K562 (cell line): Measurements from ENCODE around the gene MVB12B. TPM values are rescaled to one million over a fixed set of nuclear protein-coding genes. Genes with fewer than 3 reads are reported as not detected.

Experiments
- ZNF79 ChIP-seq: fragments of 250-450 bp; sonication (Bioruptor Pico); IDR thresholded peaks from 2 replicates; pipeline ENCODE4 v1.4.0; 2020; ENCODE audit warnings: low read depth, mild to moderate bottlenecking, moderate library complexity
- polyA plus RNA-seq, 8 experiments: library from polyadenylated mRNA; depleted of rRNA in 4 of 8; stranded (reverse) in 5 of 8; unstranded in 3 of 8; fragments of >200 nt; fragmentation: Nextera tagmentation in 2 of 8; fragmentation: Illumina TruSeq in 1 of 8; extraction: Ambion mirVana in 2 of 8; extraction: Trizol in 1 of 8; gene quantifications; 2 replicates each; pipeline versions ENCODE4 v1.2.1 to v1.2.3, GENCODE V29; 2011 to 2014; ENCODE audit warnings: inconsistent platforms in 1 of 8, missing spikeins in 1 of 8
- total RNA-seq, 7 experiments: library from RNA; depleted of rRNA in 6 of 7; stranded (reverse); fragments of >200 nt in 6 of 7; fragmentation: Illumina TruSeq in 2 of 7; extraction: Trizol in 2 of 7; gene quantifications; 2 replicates each; pipeline versions ENCODE4 v1.2.1 to v1.2.3, GENCODE V29; 2011 to 2021; ENCODE audit warnings: low replicate concordance in 1 of 7
- TF ChIP-seq, protein P1 (sequence below), 2 experiments: fragments of 450-650 bp in 1 of 2; sonication (generic) in 1 of 2; formaldehyde crosslinking in 1 of 2; IDR thresholded peaks; 2 replicates each; pipeline versions ENCODE4 v1.7.1 to v1.9.0; 2016 to 2022; ENCODE audit warnings: inconsistent platforms in 1 of 2, mild to moderate bottlenecking in 1 of 2, missing genetic modification reagents in 1 of 2
- TF ChIP-seq, protein P2 (sequence below): sonication (generic); formaldehyde crosslinking; IDR thresholded peaks from 2 replicates; pipeline ENCODE4 v1.8.0; 2023; ENCODE audit warnings: mild to moderate bottlenecking, missing genetic modification reagents

Gene MVB12B
- total and polyA plus RNA-seq, 9 of the 15 experiments (the other 6 are each of a cell fraction or from before 2014, with no cell fraction given) = not detected

DNA sequence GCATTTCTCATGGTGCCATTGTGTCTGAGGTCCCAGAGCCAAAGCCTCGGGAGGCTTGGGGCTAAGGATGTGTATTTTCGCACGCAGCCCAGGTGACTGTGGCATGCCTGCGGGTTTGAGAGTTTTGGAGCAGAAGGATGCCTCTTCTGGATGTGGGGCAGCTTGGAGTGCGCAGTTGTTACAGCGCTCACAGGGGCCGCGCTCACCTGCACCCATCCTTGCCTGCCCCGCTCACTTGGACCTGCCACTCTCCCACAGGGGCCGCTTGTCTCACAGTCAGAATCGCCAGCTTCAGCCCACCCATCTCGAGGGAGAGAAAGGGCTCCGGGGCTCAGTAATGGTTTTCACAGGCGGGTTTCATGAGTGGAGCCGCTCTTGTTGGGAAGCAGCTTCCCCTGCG, 132.9 kb downstream of the MVB12B start (continued):
- TF ChIP-seq, protein P1, sequence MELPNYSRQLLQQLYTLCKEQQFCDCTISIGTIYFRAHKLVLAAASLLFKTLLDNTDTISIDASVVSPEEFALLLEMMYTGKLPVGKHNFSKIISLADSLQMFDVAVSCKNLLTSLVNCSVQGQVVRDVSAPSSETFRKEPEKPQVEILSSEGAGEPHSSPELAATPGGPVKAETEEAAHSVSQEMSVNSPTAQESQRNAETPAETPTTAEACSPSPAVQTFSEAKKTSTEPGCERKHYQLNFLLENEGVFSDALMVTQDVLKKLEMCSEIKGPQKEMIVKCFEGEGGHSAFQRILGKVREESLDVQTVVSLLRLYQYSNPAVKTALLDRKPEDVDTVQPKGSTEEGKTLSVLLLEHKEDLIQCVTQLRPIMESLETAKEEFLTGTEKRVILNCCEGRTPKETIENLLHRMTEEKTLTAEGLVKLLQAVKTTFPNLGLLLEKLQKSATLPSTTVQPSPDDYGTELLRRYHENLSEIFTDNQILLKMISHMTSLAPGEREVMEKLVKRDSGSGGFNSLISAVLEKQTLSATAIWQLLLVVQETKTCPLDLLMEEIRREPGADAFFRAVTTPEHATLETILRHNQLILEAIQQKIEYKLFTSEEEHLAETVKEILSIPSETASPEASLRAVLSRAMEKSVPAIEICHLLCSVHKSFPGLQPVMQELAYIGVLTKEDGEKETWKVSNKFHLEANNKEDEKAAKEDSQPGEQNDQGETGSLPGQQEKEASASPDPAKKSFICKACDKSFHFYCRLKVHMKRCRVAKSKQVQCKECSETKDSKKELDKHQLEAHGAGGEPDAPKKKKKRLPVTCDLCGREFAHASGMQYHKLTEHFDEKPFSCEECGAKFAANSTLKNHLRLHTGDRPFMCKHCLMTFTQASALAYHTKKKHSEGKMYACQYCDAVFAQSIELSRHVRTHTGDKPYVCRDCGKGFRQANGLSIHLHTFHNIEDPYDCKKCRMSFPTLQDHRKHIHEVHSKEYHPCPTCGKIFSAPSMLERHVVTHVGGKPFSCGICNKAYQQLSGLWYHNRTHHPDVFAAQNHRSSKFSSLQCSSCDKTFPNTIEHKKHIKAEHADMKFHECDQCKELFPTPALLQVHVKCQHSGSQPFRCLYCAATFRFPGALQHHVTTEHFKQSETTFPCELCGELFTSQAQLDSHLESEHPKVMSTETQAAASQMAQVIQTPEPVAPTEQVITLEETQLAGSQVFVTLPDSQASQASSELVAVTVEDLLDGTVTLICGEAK (IDR thresholded peaks at IDR 0.05) = no peak
- TF ChIP-seq, protein P1 (CRISPR knock-in tag; IDR thresholded peaks at IDR 0.05) = no peak
- no peak for TF ChIP-seq ZNF79 (CRISPR knock-in tag)
- TF ChIP-seq, protein P2, sequence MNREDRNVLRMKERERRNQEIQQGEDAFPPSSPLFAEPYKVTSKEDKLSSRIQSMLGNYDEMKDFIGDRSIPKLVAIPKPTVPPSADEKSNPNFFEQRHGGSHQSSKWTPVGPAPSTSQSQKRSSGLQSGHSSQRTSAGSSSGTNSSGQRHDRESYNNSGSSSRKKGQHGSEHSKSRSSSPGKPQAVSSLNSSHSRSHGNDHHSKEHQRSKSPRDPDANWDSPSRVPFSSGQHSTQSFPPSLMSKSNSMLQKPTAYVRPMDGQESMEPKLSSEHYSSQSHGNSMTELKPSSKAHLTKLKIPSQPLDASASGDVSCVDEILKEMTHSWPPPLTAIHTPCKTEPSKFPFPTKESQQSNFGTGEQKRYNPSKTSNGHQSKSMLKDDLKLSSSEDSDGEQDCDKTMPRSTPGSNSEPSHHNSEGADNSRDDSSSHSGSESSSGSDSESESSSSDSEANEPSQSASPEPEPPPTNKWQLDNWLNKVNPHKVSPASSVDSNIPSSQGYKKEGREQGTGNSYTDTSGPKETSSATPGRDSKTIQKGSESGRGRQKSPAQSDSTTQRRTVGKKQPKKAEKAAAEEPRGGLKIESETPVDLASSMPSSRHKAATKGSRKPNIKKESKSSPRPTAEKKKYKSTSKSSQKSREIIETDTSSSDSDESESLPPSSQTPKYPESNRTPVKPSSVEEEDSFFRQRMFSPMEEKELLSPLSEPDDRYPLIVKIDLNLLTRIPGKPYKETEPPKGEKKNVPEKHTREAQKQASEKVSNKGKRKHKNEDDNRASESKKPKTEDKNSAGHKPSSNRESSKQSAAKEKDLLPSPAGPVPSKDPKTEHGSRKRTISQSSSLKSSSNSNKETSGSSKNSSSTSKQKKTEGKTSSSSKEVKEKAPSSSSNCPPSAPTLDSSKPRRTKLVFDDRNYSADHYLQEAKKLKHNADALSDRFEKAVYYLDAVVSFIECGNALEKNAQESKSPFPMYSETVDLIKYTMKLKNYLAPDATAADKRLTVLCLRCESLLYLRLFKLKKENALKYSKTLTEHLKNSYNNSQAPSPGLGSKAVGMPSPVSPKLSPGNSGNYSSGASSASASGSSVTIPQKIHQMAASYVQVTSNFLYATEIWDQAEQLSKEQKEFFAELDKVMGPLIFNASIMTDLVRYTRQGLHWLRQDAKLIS (CRISPR knock-in tag) = no peak
